Left lung (tissue), 10 donors: ENCODE measurements around the gene DPP3. TPM values are rescaled to one million over a fixed set of nuclear protein-coding genes. Genes with fewer than 3 reads are reported as not detected.

ENCODE experiments used
- ATAC-seq: fragments of 200-7000 bp; cut with Tn5 transposase; one replicate; pipeline ENCODE4 v1.9.1; 2020; ENCODE audit warnings: moderate library complexity
- DNase-seq, 4 donors: peaks; one replicate each; pipeline ENCODE4 v3.0.0-alpha.2; 2013 to 2020
- H3K27ac ChIP-seq, 2 donors: fragments of 200-600 bp; sonication (generic) in 1 of 2; one replicate each; pipeline versions ENCODE4 v1.5.0 to v1.8.0; 2020 to 2021
- H3K27me3 ChIP-seq, 2 donors: fragments of 200-600 bp; sonication (generic) in 1 of 2; one replicate each; pipeline versions ENCODE4 v1.5.0 to v1.8.0; 2020 to 2021
- H3K36me3 ChIP-seq, 2 donors: fragments of 200-600 bp; sonication (generic) in 1 of 2; one replicate each; pipeline versions ENCODE4 v1.5.0 to v1.8.0; 2020 to 2021
- H3K4me1 ChIP-seq, 2 donors: fragments of 200-600 bp; one replicate each; pipeline ENCODE4 v1.8.0; 2021
- H3K4me3 ChIP-seq, 2 donors: fragments of 200-600 bp; sonication (generic) in 1 of 2; one replicate each; pipeline versions ENCODE4 v1.5.0 to v1.8.0; 2020 to 2021; ENCODE audit warnings: mild to moderate bottlenecking in 1 of 2
- H3K9me3 ChIP-seq, 2 donors: fragments of 200-600 bp; sonication (generic) in 1 of 2; one replicate each; pipeline versions ENCODE4 v1.5.0 to v1.8.0; 2020 to 2021
- CTCF ChIP-seq, 2 donors: fragments of 200-600 bp; sonication (generic) in 1 of 2; IDR thresholded peaks; one replicate each; pipeline versions ENCODE4 v1.5.0 to v1.8.0; 2021; ENCODE audit warnings: antibody characterized with exemption in 2 of 2
- intact Hi-C, 2 donors: fragments of 100-400 bp; cut with DNase I; formaldehyde crosslinking; loops; one replicate each; pipeline versions ENCODE4 v1.11.2 to v1.14.2; 2022
- polyA plus RNA-seq, 6 donors: library from polyadenylated mRNA; unstranded; fragments of 120-200 nt; gene quantifications; one replicate each; pipeline ENCODE4 v1.2.1, GENCODE V29; 2013; ENCODE audit not compliant: insufficient read length in 6 of 6
- total RNA-seq, 2 donors: library from RNA; stranded (reverse); fragmentation: NEBNext Ultra II Directional; extraction: Animal tissue kit (Norgen Biotek cat#: 25700); gene quantifications; one replicate each; pipeline ENCODE4 v1.2.1, GENCODE V29; 2021
- donor health status: DM: no; HTN: yes; CAD: no.
- donor health status: DM: no; HTN: no; CAD: no.

The DPP3 gene
- total and polyA plus RNA-seq, 8 donors, result 15.0 to 68.1 (median 18.5) TPM

GRCh38 chr11:66476173-66476840, 3.9 kb upstream of the DPP3 start:
- DNase-seq (no peak), ATAC-seq (no peak)
- H3K4me3 ChIP-seq, result no peak overlapping the region
- no peak overlapping the region for H3K27ac ChIP-seq
- no peak for TF ChIP-seq CTCF (IDR thresholded peaks at IDR 0.05)
- no peaks in the 10 kb centered on the region for H3K27me3 ChIP-seq
- no peaks in the 10 kb centered on the region for H3K9me3 ChIP-seq
- intact Hi-C loops, result no loop called here
- peaks cover 5 to 24% of the 10 kb centered on the region in 2 donors for H3K4me1 ChIP-seq
- peaks cover 0 to 44% of the 10 kb centered on the region in 2 donors for H3K36me3 ChIP-seq

GRCh38 chr11:66476841-66477251, 3.4 kb upstream of the DPP3 start:
- intact Hi-C loops, result no loop called here
- TF ChIP-seq CTCF (IDR thresholded peaks at IDR 0.05), result no peak
- no peaks in the 10 kb centered on the region for H3K9me3 ChIP-seq
- peaks cover 0 to 44% of the 10 kb centered on the region in 2 donors for H3K36me3 ChIP-seq
- H3K4me1 ChIP-seq, result peaks cover 5 to 28% of the 10 kb centered on the region in 2 donors
- H3K4me3 ChIP-seq, result no peak overlapping the region
- ATAC-seq (no peak), DNase-seq (no peak)
- H3K27ac ChIP-seq, result no peak overlapping the region
- no peaks in the 10 kb centered on the region for H3K27me3 ChIP-seq

GRCh38 chr11:66477263-66478201, 2.7 kb upstream of the DPP3 start:
- TF ChIP-seq CTCF (IDR thresholded peaks at IDR 0.05), result no peak
- Histone ChIP-seq H3K27ac (no peak overlapping the region), H3K4me3 (no peak overlapping the region), H3K36me3 (peaks cover 0 to 39% of the 10 kb centered on the region in 2 donors), H3K4me1 (peaks cover 5 to 34% of the 10 kb centered on the region in 2 donors), H3K9me3 (no peaks in the 10 kb centered on the region), H3K27me3 (no peaks in the 10 kb centered on the region)
- intact Hi-C loops, result no loop called here
- ATAC-seq, result no peak
- DNase-seq, result no peak

GRCh38 chr11:66478729-66479393, 1.4 kb upstream of the DPP3 start:
- Histone ChIP-seq H3K4me1 (peaks cover 5 to 34% of the 10 kb centered on the region in 2 donors), H3K9me3 (no peaks in the 10 kb centered on the region), H3K4me3 (peak overlapping the region; percentile 53 to 72), H3K27me3 (no peaks in the 10 kb centered on the region), H3K27ac (peak overlapping the region; percentile 81 to 84), H3K36me3 (peaks cover 0 to 39% of the 10 kb centered on the region in 2 donors)
- no peak for ATAC-seq
- intact Hi-C loops, result no loop called here
- peak; percentile 66 to 77 for TF ChIP-seq CTCF (IDR thresholded peaks at IDR 0.05)
- DNase-seq, result peak in 1 of 4 donors; percentile 19
